Measurements from ENCODE around the gene MRM3.
"Not testable (repeated sequence)": the region's sequence is repeated elsewhere in the genome, so short reads cannot be mapped to it uniquely, and the experiment has no call there.

Gene MRM3, protein sequence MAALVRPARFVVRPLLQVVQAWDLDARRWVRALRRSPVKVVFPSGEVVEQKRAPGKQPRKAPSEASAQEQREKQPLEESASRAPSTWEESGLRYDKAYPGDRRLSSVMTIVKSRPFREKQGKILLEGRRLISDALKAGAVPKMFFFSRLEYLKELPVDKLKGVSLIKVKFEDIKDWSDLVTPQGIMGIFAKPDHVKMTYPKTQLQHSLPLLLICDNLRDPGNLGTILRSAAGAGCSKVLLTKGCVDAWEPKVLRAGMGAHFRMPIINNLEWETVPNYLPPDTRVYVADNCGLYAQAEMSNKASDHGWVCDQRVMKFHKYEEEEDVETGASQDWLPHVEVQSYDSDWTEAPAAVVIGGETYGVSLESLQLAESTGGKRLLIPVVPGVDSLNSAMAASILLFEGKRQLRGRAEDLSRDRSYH

DNA sequence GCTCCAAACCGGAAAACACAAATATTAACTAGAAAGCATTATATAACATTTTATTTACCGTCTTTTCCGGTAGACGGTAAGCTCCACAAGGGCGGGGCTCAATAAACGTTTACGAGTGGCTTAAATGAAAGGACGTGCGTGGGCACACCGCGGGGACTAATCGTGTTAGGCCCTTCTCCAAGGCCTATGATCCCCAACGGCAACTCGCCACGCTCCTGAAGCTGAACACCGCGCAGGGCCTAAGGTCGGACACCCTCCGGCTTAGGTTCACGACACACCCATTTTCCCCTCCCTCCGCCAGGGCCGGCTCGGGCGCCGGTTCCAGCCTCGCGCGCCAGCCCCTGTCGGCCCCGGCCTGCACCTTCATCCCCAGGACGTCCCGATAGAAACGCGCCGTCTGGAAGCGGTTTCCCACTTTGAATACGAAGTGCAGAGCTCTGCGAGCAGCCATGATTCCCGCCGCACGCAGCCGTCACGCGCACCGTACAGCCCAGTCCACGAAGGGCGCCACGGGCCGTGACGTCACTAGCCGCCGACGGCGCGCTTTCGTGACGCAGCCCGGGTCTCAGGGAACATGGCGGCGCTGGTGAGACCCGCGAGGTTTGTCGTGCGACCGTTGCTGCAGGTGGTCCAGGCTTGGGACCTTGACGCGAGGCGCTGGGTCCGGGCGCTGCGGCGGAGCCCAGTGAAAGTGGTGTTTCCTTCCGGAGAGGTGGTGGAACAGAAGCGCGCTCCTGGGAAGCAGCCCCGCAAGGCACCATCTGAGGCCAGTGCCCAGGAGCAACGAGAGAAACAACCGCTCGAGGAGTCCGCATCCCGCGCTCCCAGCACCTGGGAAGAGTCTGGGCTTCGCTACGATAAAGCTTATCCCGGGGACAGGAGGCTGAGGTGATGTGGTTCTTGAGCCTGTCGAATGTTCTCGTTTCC, at the start of gene MRM3, which contains the start of gene GLOD4:
MRM3 (plus strand) TSS at position 549 of the 927 bp plus-strand sequence; CDS start at position 575, 26 bp downstream.
GLOD4 (minus strand) TSS at position 476 of the 927 bp plus-strand sequence; CDS start at position 451, 25 bp downstream.
- peak; percentile 92 for DNase-seq (ENCODE audit: low read depth, low spot score)

GRCh38 chr17:732902-733720, 49.0 kb upstream of the MRM3 start:
- no peak for DNase-seq (ENCODE audit: low read depth, low spot score)

DNA sequence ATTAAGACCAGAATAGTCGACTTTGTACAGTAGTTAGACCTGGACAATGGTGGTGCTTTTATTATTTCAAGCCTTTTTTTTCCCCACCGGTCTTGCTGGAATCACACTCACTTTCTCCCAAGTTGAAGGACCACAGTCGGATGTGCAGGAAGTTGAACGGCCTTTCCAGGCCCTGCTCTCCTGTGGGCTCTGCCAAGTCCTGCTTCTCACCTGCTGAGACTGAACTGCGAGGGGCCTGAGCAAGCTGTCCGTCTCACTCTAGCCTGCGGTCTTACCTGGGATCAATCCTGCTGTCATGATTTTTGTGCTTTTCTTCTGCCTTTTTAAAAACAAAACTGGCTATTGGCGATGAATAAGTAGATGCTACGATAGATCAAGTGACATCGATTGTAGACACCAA, 48.4 kb upstream of the MRM3 start:
- DNase-seq (ENCODE audit: low read depth, low spot score) = no peak

GRCh38 chr17:737561-738113, 44.5 kb upstream of the MRM3 start:
- no peak for DNase-seq (ENCODE audit: low read depth, low spot score)

- DNase-seq (ENCODE audit: low read depth, low spot score) = no peak
These were observed 41.7 kb upstream of the MRM3 start for GRCh38 chr17:740240-741017.

GRCh38 chr17:742147-742793, 39.9 kb upstream of the MRM3 start:
- DNase-seq (ENCODE audit: low read depth, low spot score) = no peak

DNA sequence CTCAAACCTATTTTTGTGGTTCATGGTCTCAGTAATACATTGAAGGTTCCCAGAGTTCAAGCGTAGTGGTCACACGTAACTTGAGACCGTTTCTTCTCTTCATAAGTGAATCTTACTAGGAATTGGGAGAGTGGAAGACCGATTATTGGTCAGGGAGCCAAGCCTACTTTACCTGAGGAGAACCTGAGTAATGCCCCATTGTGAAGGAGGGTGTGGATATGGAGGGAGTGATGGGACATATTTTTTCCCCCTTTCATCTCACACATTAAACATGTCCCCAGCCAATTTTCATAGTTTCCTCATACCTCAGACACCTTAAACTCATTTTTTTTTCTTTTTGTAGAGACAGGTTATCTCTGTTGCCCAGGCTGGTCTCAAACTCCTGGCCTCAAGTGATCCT, 39.0 kb upstream of the MRM3 start:
- DNase-seq (ENCODE audit: low read depth, low spot score) = no peak

- DNase-seq (ENCODE audit: low read depth, low spot score) = no peak
These were observed 37.2 kb upstream of the MRM3 start for GRCh38 chr17:744937-745336.

GRCh38 chr17:745406-745805, 36.7 kb upstream of the MRM3 start:
- DNase-seq (ENCODE audit: low read depth, low spot score) = no peak

DNA sequence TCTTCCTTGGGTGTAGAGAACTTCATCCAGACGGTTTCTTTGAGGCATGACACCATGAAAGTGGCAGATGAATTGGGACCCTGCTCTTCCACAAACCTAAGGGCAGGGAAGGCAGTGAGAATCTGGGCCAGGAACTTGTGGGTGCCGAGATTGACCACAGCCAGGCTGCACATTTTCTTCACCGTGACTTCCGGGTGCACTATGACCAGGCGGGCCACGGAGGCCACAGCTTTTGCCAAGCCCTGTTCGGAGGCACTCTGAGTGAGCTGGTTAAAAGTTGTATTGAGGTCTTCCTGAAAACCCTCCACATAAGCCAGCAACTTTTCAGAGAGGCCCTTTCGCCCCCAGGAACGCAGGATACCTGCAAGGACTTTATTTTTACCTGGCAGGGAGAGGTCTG, 36.0 kb upstream of the MRM3 start:
- no peak for DNase-seq (ENCODE audit: low read depth, low spot score)

DNA sequence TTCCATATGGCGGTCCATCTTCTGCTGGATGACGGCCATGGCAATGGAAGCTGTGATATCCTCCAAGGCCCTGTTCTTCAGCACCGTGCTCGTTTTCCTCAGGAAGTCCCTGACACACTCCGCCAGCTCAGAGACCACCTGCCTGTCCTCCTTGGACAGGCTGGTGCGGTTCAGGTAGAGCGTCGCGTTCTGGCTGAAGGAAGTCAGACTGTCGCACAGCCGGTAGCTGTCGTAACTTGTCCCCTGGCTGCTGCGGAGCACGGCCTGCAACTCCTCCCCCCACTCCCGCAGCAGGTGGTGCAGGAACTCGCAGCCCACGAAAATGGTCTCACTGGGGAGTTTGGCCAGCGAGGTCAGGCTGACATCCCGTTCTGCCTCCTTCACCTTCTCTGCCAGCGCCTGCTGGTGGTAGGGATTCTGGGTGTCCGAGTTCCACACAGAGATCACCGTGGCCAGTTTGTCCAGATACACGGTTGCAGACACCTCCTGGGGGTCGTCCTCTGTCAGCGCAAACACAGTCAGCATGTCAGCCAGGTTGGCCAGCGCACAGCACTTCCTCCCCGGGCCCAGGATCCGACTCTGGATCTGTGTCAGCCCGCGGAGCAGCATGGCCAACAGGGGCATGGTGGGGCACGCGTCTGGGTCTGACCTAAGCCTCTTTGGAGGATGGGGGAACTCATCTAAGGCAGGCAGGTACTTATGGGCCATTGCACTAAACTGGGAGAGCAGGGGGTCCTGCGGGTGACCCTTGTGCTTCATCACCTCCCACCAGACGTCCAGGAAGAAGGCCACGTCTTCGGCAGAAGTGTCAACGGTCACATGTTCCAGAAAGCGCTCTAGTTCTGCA, 35.1 kb upstream of the MRM3 start:
- no peak for DNase-seq (ENCODE audit: low read depth, low spot score)

DNA sequence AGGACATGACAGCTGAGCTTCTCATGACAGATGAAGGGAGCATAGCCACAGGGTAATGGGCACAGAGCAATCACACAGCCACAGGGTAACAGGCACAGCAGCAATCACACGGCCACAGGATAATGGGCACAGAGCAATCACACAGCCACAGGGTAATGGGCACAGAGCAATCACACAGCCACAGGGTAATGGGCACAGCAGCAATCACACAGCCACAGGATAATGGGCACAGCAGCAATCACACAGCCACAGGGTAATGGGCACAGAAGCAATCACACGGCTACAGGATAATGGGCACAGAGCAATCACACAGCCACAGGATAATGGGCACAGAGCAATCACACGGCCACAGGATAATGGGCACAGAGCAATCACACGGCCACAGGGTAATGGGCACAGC, 33.5 kb upstream of the MRM3 start:
- not testable (repeated sequence) for DNase-seq (ENCODE audit: low read depth, low spot score)

DNA sequence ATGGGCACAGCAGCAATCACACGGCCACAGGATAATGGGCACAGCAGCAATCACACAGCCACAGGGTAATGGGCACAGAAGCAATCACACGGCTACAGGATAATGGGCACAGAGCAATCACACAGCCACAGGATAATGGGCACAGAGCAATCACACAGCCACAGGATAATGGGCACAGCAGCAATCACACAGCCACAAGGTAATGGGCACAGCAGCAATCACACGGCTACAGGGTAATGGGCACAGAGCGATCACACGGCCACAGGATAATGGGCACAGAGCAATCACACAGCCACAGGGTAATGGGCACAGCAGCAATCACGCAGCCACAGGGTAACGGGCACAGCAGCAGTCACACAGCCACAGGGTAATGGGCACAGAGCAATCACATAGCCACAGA, 32.8 kb upstream of the MRM3 start:
- DNase-seq (ENCODE audit: low read depth, low spot score) = not testable (repeated sequence)

DNA sequence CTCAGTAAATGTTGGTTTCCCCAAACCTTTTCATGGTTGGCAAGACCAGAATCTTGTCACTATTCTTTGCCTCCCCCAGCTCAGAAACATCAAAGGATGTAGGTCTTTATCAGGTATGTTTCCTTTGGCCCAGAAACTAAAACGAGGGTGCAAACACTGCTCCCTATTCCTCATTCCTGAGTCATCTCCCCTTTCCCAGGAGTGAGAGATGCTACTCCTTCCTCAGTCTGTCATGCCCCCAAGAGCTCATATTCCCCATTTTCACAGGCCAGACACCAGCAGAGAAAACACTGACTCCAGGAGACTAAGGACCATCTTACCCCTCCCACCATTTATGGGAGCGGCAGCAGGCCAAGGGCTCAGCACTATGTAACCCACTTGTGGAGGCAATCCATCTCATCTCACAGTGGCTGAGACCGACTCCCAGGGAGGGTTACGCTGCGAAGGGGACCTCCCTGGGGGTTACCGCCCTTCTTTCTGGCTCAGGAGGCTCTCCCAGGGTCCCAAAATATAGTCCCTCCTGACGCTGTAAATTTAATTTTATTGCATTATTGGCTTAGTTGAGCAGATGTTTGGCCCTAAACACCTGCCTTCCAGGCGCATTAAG, 31.6 kb upstream of the MRM3 start:
- no peak for DNase-seq (ENCODE audit: low read depth, low spot score)

GRCh38 chr17:751269-752001, 30.7 kb upstream of the MRM3 start:
- DNase-seq (ENCODE audit: low read depth, low spot score) = peak; percentile 10

DNA sequence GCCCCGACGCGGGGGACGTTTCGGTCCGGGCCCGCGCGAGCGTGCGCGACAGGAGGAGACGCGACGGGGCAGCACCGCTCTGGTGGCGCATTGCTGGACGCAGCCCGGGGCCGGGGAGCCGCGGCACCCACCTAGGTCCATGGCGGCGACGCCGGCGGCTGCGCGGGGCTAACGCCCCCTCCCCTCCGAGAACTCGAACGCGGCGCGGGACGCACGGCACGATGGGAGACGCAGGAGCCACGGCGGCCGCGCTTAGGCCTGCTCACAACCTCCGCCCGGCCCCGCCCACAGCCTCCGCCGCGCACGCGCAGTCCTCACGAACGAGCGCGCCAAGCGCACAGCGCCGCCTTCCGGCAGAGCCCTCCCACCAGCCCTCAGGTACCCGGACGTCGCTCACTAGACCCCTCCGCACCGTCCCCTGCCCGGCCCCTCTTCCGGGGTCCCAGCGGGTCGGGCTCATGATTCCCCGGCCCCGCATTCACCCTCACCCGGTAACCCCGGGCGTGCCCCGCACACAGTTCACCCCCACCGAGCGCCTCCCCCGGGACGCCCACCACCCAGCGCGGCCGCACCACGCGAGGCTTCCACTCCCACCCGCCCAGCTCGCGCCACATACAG, 30.0 kb upstream of the MRM3 start, which contains the start of gene GEMIN4:
GEMIN4 (minus strand) TSS at position 263 of the 618 bp plus-strand sequence; CDS start at position 141, 122 bp downstream.
- peak; percentile 95 for DNase-seq (ENCODE audit: low read depth, low spot score)

- DNase-seq (ENCODE audit: low read depth, low spot score) = no peak
These were observed 29.4 kb upstream of the MRM3 start for GRCh38 chr17:752620-753219.
